Fibroblast of pulmonary artery (primary cell): ENCODE measurements around the gene HUS1.
A peak's percentile ranks its signal among the peaks of the same experiment; 100 is the strongest.

Experiments used
- DNase-seq: peaks from one replicate; pipeline ENCODE4 v3.0.0-alpha.2; 2010; ENCODE audit warnings: low read depth
- H3K4me3 ChIP-seq: replicated peaks from 2 replicates; pipeline ENCODE4 v1.5.1; 2011; ENCODE audit warnings: low read depth, mild to moderate bottlenecking, control low read depth, low read length, moderate library complexity
- CTCF ChIP-seq: IDR thresholded peaks from 2 replicates; pipeline ENCODE4 v1.5.1; 2011; ENCODE audit warnings: mild to moderate bottlenecking, control low read depth, low read length, inconsistent platforms; ENCODE audit errors: missing control alignments

HUS1 gene

GRCh38 chr7:47940088-47941013 lies 39.1 kb downstream of the HUS1 start:
- TF ChIP-seq CTCF, result no peak
- DNase-seq, result peak; percentile 51
- no peak overlapping the region for H3K4me3 ChIP-seq

GRCh38 chr7:47939425-47940036 lies 39.9 kb downstream of the HUS1 start:
- H3K4me3 ChIP-seq, result no peak overlapping the region
- TF ChIP-seq CTCF, result no peak

GRCh38 chr7:47938574-47939165 lies 40.7 kb downstream of the HUS1 start:
- no peak for TF ChIP-seq CTCF
- no peak for DNase-seq

More at GRCh38 chr7:47939425-47940036, 39.9 kb downstream of the HUS1 start:
- no peak for DNase-seq

GRCh38 chr7:47937711-47938573 lies 41.5 kb downstream of the HUS1 start:
- no peak for TF ChIP-seq CTCF
- no peak overlapping the region for H3K4me3 ChIP-seq
- DNase-seq, result no peak

More at GRCh38 chr7:47938574-47939165, 40.7 kb downstream of the HUS1 start:
- H3K4me3 ChIP-seq, result no peak overlapping the region

GRCh38 chr7:47937065-47937687 lies 42.2 kb downstream of the HUS1 start:
- no peak for TF ChIP-seq CTCF
- DNase-seq, result no peak
- H3K4me3 ChIP-seq, result no peak overlapping the region

GRCh38 chr7:47936323-47936722 lies 43.1 kb downstream of the HUS1 start:
- no peak for TF ChIP-seq CTCF
- no peak overlapping the region for H3K4me3 ChIP-seq
- DNase-seq, result no peak
